ENCODE results near the gene CLEC16A. TPM values are rescaled to one million over a fixed set of nuclear protein-coding genes. Genes with fewer than 3 reads are reported as not detected.
A peak's percentile ranks its signal among the peaks of the same experiment; 100 is the strongest.
"Not testable (repeated sequence)": the region's sequence is repeated elsewhere in the genome, so short reads cannot be mapped to it uniquely, and the experiment has no call there.

CLEC16A gene
- total RNA-seq, 2 donors from 2014 or later = 46.6 to 47.6 TPM

DNA sequence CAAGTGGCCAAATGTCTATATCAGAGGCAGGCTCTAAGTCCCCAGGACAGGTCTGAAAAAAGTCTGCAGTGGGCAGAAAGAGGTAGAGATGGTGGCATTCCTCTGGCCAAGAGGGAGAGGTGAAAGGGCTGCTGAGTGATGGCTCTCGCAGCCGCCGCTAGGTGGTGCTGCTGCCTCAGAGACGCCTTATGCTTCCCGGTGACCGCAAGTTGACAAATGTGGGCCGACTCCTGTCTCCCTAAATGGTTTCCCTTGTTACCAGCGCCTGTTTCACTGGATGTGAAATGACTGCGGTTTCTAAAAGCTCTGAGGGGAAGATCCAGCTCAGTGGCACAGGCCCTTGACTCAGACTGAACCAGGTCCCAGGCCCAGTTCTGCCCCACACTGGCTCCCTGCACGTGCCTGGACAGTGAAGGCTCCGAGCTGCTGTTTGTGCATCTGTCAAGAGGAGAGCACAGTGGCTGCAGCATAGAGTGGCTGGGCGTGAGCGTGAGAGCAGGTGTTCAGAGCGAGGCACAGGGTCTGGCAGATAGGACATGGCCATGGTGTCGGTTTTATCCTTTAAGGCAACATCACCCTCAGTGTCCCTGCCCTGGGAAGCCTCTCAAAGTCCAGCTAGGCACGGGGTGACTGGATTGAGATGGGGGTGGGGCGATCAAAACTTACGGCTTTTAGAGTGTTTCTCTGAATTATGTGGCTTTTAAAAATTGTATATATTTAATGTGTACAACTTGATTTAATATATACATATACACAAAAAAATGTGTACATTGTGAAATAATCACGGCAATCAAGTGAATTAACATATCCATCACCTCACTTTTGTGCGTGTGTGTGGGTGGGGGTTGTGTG, 19.9 kb downstream of the CLEC16A start:
- H3K9me3 ChIP-seq = no peaks in the 10 kb centered on the region
- no peaks in the 10 kb centered on the region for H3K27me3 ChIP-seq (replicated peaks; ENCODE audit: insufficient read depth)
- TF ChIP-seq CTCF (IDR thresholded peaks at IDR 0.05) = peak; percentile 91
- H3K4me3 ChIP-seq = peak overlapping the region; percentile 36
- peaks cover 18 to 21% of the 10 kb centered on the region in 2 donors for H3K4me1 ChIP-seq (ENCODE audit: control insufficient read depth in 1 of 2, low read depth in 2 of 2)
- H3K36me3 ChIP-seq = peaks cover 10% of the 10 kb centered on the region
- H3K27ac ChIP-seq = peak overlapping the region; percentile 42 to 57
- DNase-seq (ENCODE audit: low spot score) (peak; percentile 46), ATAC-seq (ENCODE audit: insufficient number of reproducible peaks, low FRiP score, low read depth) (peak; percentile 79)

DNA sequence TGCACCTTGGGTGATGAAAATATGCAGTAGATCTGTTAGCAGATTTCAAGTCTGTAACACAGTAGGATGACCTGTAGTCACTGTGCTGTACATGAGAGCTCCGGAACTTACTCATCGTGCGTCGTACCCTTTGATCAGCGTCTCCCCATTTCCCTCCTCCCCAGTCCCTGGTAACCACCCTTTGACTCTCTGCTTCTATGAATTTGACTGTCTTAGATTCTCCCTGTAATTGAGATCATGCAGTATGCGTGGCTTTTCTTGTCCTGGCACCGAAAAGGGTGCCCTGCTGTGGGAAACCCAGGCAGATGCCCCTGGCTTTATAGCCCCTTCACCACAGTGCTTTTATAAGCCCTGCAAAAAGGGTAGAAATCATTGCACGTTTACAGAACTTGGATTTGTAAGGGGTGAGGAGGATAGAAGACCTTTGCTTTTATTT, 20.5 kb downstream of the CLEC16A start:
- no peak for DNase-seq (ENCODE audit: low spot score)
- ATAC-seq (ENCODE audit: insufficient number of reproducible peaks, low FRiP score, low read depth) = no peak
- no peaks in the 10 kb centered on the region for H3K9me3 ChIP-seq
- H3K4me3 ChIP-seq = no peak overlapping the region
- H3K36me3 ChIP-seq = peaks cover 10% of the 10 kb centered on the region
- TF ChIP-seq CTCF (IDR thresholded peaks at IDR 0.05) = no peak
- no peaks in the 10 kb centered on the region for H3K27me3 ChIP-seq (replicated peaks; ENCODE audit: insufficient read depth)
- H3K4me1 ChIP-seq (ENCODE audit: control insufficient read depth in 1 of 2, low read depth in 2 of 2) = peaks cover 18 to 26% of the 10 kb centered on the region in 2 donors
- no peak overlapping the region for H3K27ac ChIP-seq

- Histone ChIP-seq H3K4me3 (no peak overlapping the region), H3K9me3 (no peaks in the 10 kb centered on the region), H3K27ac (no peak overlapping the region), H3K27me3 (replicated peaks; ENCODE audit: insufficient read depth) (no peaks in the 10 kb centered on the region), H3K36me3 (peaks cover 10% of the 10 kb centered on the region), H3K4me1 (ENCODE audit: control insufficient read depth in 1 of 2, low read depth in 2 of 2) (peaks cover 17 to 28% of the 10 kb centered on the region in 2 donors)
- TF ChIP-seq CTCF (IDR thresholded peaks at IDR 0.05) = no peak
- ATAC-seq (ENCODE audit: insufficient number of reproducible peaks, low FRiP score, low read depth) = no peak
- no peak for DNase-seq (ENCODE audit: low spot score)
These were observed 21.2 kb downstream of the CLEC16A start for GRCh38 chr16:10965440-10966061.

- no peak for TF ChIP-seq CTCF (IDR thresholded peaks at IDR 0.05)
- Histone ChIP-seq H3K4me3 (no peak overlapping the region), H3K9me3 (no peaks in the 10 kb centered on the region), H3K27me3 (replicated peaks; ENCODE audit: insufficient read depth) (no peaks in the 10 kb centered on the region), H3K36me3 (peaks cover 10% of the 10 kb centered on the region), H3K4me1 (ENCODE audit: control insufficient read depth in 1 of 2, low read depth in 2 of 2) (peaks cover 18 to 28% of the 10 kb centered on the region in 2 donors), H3K27ac (no peak overlapping the region)
- ATAC-seq (ENCODE audit: insufficient number of reproducible peaks, low FRiP score, low read depth) (no peak), DNase-seq (ENCODE audit: low spot score) (no peak)
These were observed 21.8 kb downstream of the CLEC16A start for GRCh38 chr16:10966129-10966528.

DNA sequence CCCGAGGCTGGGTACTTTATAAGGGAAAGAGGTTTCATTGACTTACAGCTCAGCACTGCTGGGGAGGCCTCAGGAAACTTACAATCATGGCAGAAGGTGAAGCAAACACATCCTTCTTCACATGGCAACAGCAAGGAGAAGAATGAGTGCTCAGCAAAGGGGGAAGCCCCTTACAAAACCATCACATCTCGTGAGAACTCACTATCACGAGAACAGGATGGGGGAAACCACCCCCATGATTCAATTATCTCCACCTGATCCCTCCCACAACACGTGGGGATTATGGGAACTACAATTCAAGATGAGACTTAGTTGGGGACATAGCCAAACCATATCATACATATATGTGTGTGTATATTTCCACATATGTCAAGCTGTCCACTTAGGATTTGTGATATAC, 22.2 kb downstream of the CLEC16A start:
- not testable (repeated sequence) for H3K27ac ChIP-seq; H3K9me3 ChIP-seq; ATAC-seq (ENCODE audit: insufficient number of reproducible peaks, low FRiP score, low read depth); DNase-seq (ENCODE audit: low spot score); H3K4me3 ChIP-seq; H3K27me3 ChIP-seq (replicated peaks; ENCODE audit: insufficient read depth)
- Histone ChIP-seq H3K4me1 (ENCODE audit: control insufficient read depth in 1 of 2, low read depth in 2 of 2) (peaks cover 15 to 28% of the 10 kb centered on the region in 2 donors), H3K36me3 (peaks cover 10% of the 10 kb centered on the region)
